Lung (tissue), 12 donors: ENCODE data around the gene KIAA0930. TPM values are rescaled to one million over a fixed set of nuclear protein-coding genes. Genes with fewer than 3 reads are reported as not detected.

ENCODE experiments used
- ATAC-seq: fragments of 200-7000 bp; cut with Tn5 transposase; one replicate; pipeline ENCODE4 v1.9.1; 2020; ENCODE audit warnings: moderate number of reproducible peaks; ENCODE audit not compliant: insufficient read depth, low FRiP score
- DNase-seq, 3 donors: peaks; one replicate each; pipeline ENCODE4 v3.0.0-alpha.2; 2013 to 2017
- H3K27ac ChIP-seq, 2 donors: one replicate each; pipeline ENCODE4 v1.5.1; 2013; ENCODE audit warnings: mild to moderate bottlenecking in 2 of 2, moderate library complexity in 2 of 2, control low read depth in 1 of 2, inconsistent platforms in 1 of 2, low read depth in 1 of 2, low read length in 1 of 2
- H3K27me3 ChIP-seq, 3 donors: one replicate each; pipeline ENCODE4 v1.5.1; 2013; ENCODE audit warnings: low read length in 2 of 3; ENCODE audit not compliant: control insufficient read depth in 3 of 3, insufficient read depth in 3 of 3
- H3K36me3 ChIP-seq, 4 donors: one replicate each; pipeline ENCODE4 v1.5.1; 2013; ENCODE audit warnings: low read length in 4 of 4, mild to moderate bottlenecking in 1 of 4, moderate library complexity in 1 of 4; ENCODE audit not compliant: control insufficient read depth in 4 of 4, insufficient read depth in 4 of 4
- H3K4me1 ChIP-seq, 5 donors: one replicate each; pipeline ENCODE4 v1.5.1; 2013; ENCODE audit warnings: low read length in 5 of 5, mild to moderate bottlenecking in 2 of 5, moderate library complexity in 1 of 5; ENCODE audit not compliant: control insufficient read depth in 5 of 5, insufficient read depth in 5 of 5
- H3K4me3 ChIP-seq: one replicate; pipeline ENCODE4 v1.5.1; 2013; ENCODE audit warnings: mild to moderate bottlenecking, control low read depth, moderate library complexity
- H3K9ac ChIP-seq, 2 donors: one replicate each; pipeline ENCODE4 v1.5.1; 2013; ENCODE audit warnings: low read length in 2 of 2, control low read depth in 1 of 2; ENCODE audit not compliant: insufficient read depth in 1 of 2
- H3K9me3 ChIP-seq, 4 donors: one replicate each; pipeline ENCODE4 v1.5.1; 2013; ENCODE audit warnings: low read length in 3 of 4, mild to moderate bottlenecking in 1 of 4, moderate library complexity in 1 of 4; ENCODE audit not compliant: control insufficient read depth in 4 of 4, insufficient read depth in 3 of 4
- WGBS, 2 donors: extraction: QIAGEN DNeasy Blood & Tissue Kit; methylation state at CpG; one replicate each; pipeline ENCODE4 v1.1.7; 2013; 5-methylcytosine and 5-hydroxymethylcytosine counted together
- polyA plus RNA-seq, 2 donors: library from polyadenylated mRNA; stranded (reverse); fragments of 200-250 nt; gene quantifications; one replicate each; pipeline ENCODE4 v1.2.1, GENCODE V29; 2013
- total RNA-seq, 2 donors: library from RNA; depleted of rRNA in 1 of 2; stranded (reverse); fragments of >200 nt in 1 of 2; gene quantifications; one replicate each; pipeline ENCODE4 v1.2.1, GENCODE V29; 2014 to 2021
- TF ChIP-seq, protein P1 (sequence below): IDR thresholded peaks from 2 replicates; pipeline ENCODE4 v1.5.1; 2012; ENCODE audit warnings: mild to moderate bottlenecking; ENCODE audit errors: control extremely low read depth, extremely low read depth
- donor health status: control.
- donor health status: control.
- donor health status: Bipolar disorder and iron deficiency.
- donor health status: healthy.
- donor health status: DM: yes; HTN: yes; CAD: no.

KIAA0930 gene
- total and polyA plus RNA-seq, 4 donors, result 25.9 to 67.3 (median 57.3) TPM

DNA sequence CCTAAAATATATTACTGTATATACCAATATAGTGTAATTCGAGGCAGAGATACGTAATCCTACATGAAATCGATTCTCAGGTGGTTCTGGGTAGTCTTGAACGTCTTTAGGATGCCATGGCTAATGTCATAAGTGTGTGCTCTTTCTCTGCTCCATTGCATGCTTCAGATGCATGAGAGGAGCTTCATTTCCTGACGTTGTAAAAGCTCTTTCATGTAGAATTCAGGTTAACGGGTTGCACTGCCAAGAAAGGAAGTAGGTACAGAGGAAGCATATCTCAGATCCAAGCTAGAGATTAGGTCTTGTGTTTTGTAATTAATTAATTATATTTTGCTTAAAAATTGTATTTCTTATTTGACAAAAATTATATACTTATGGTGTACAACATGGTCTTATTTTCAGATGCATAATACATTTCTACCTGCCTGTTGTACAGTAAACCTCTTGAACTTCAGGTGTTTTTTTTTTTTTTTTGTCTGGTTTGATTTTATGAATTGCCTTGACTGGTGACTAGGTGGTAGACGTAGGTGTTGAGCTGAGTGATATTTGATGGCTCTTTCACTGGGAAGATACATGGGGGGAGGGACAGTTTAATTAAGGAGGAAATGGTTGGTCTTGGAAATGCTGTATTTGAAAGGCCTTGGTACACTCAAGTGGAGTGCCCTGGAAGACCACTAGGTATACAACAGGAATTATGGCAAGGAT, 67.7 kb downstream of the KIAA0930 start:
- H3K9ac ChIP-seq, result no peak overlapping the region
- no peaks in the 10 kb centered on the region for H3K27me3 ChIP-seq
- peaks cover 0 to 4% (median 0%) of the 10 kb centered on the region in 5 donors for H3K4me1 ChIP-seq
- H3K4me3 ChIP-seq, result no peak overlapping the region
- TF ChIP-seq, protein P1, sequence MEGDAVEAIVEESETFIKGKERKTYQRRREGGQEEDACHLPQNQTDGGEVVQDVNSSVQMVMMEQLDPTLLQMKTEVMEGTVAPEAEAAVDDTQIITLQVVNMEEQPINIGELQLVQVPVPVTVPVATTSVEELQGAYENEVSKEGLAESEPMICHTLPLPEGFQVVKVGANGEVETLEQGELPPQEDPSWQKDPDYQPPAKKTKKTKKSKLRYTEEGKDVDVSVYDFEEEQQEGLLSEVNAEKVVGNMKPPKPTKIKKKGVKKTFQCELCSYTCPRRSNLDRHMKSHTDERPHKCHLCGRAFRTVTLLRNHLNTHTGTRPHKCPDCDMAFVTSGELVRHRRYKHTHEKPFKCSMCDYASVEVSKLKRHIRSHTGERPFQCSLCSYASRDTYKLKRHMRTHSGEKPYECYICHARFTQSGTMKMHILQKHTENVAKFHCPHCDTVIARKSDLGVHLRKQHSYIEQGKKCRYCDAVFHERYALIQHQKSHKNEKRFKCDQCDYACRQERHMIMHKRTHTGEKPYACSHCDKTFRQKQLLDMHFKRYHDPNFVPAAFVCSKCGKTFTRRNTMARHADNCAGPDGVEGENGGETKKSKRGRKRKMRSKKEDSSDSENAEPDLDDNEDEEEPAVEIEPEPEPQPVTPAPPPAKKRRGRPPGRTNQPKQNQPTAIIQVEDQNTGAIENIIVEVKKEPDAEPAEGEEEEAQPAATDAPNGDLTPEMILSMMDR, result no peak
- peaks cover 39 to 50% (median 43%) of the 10 kb centered on the region in 4 donors for H3K36me3 ChIP-seq
- 49 to 70% methylated on average over 7 of the region's 7 CpGs for WGBS, 2 donors
- ATAC-seq (no peak), DNase-seq (no peak)
- H3K27ac ChIP-seq, result no peak overlapping the region
- no peaks in the 10 kb centered on the region for H3K9me3 ChIP-seq

DNA sequence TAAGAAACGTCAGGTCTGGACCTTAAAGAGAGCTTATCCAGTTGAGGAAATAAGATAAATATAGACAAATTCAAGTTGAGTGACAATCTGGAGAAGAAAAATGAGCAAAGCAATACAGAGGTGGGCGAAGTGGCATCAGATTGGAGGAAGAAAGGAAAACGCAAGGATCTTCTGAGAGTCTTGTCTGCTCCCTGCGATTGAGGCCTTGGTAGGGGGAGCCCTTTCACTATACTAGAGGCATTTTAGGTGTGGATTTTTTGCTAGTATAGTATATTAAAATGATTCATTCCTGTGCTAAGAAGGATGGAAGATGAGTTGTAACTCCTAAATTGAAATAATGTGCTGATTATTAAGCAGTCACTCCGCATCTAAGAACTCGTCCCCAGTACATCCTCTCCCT, 68.9 kb downstream of the KIAA0930 start:
- Histone ChIP-seq H3K9ac (no peak overlapping the region), H3K4me3 (no peak overlapping the region), H3K27ac (no peak overlapping the region), H3K9me3 (no peaks in the 10 kb centered on the region), H3K27me3 (no peaks in the 10 kb centered on the region), H3K36me3 (peaks cover 35 to 50% (median 41%) of the 10 kb centered on the region in 4 donors), H3K4me1 (peaks cover 0 to 4% (median 0%) of the 10 kb centered on the region in 5 donors)
- 87 to 92% methylated on average over 6 of the region's 6 CpGs for WGBS, 2 donors
- DNase-seq (no peak), ATAC-seq (no peak)
- TF ChIP-seq, protein P1, result no peak

DNA sequence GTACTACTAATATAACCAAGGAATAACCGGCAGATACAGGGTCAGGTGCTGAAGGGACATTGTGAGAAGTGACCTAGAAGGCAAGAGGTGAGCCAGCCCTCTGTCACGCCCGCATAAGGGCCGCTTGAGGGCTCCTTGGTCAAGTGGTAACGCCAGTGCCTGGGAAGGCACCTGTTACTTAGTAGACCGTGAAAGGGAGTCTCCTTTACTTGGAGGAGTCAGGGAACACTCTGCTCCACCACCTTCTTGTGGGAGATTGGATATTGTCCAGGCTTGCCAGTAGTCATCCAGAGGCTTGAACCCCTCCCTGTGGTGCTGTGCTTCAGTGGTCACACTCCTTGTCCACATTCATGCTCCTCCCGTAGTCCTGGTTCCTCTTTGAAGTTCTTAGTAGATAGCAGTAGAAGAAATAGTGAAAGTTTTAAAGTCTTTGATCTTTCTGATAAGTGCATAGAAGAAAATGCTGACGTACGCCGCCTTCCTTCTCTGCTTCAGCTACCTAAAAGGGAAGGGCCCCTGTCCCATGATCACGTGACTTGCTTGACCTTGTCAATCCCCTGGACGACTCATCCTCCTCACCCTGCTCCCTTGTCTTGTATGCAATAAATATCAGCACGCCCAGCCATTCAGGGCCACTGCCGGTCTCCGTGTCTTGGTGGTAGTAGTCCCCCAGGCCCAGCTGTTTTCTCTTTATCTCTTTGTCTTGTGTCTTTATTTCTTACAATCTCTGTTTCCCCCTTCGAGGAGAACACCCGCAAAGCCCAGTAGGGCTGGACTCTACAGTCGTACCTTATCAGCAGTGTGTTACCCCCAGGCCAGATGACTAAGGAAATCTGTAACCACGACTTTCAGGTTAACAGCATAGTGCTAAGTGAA, 70.9 kb downstream of the KIAA0930 start:
- TF ChIP-seq, protein P1, result no peak
- 73 to 75% methylated on average over 19 of the region's 19 CpGs for WGBS, 2 donors
- H3K27ac ChIP-seq, result no peak overlapping the region
- ATAC-seq, result no peak
- H3K4me1 ChIP-seq, result peaks cover 2 to 12% (median 11%) of the 10 kb centered on the region in 5 donors
- peaks cover 26 to 51% (median 35%) of the 10 kb centered on the region in 4 donors for H3K36me3 ChIP-seq
- H3K9me3 ChIP-seq, result no peaks in the 10 kb centered on the region
- no peaks in the 10 kb centered on the region for H3K27me3 ChIP-seq
- no peak for DNase-seq
- no peak overlapping the region for H3K4me3 ChIP-seq
- no peak overlapping the region for H3K9ac ChIP-seq
